Muscle of leg (tissue), 11 donors: ENCODE measurements around the gene CCHCR1. TPM values are rescaled to one million over a fixed set of nuclear protein-coding genes. Genes with fewer than 3 reads are reported as not detected.
"Not testable (repeated sequence)": the region's sequence is repeated elsewhere in the genome, so short reads cannot be mapped to it uniquely, and the experiment has no call there.

Source experiments
- DNase-seq: peaks from one replicate; pipeline ENCODE4 v3.0.0; 2013
- H3K27ac ChIP-seq: one replicate; pipeline ENCODE4 v1.5.1; 2013; ENCODE audit warnings: mild to moderate bottlenecking, low read length, control low read depth
- H3K27me3 ChIP-seq: one replicate; pipeline ENCODE4 v1.6.1; 2013; ENCODE audit warnings: low read length; ENCODE audit not compliant: control insufficient read depth, insufficient read depth
- H3K36me3 ChIP-seq: one replicate; pipeline ENCODE4 v1.6.1; 2013; ENCODE audit warnings: low read length; ENCODE audit not compliant: control insufficient read depth, insufficient read depth
- H3K4me1 ChIP-seq: one replicate; pipeline ENCODE4 v1.6.1; 2013; ENCODE audit warnings: low read length; ENCODE audit not compliant: control insufficient read depth, insufficient read depth
- H3K4me3 ChIP-seq: one replicate; pipeline ENCODE4 v1.5.1; 2013; ENCODE audit warnings: low read length, control low read depth
- H3K9me3 ChIP-seq: replicated peaks from 2 replicates; pipeline ENCODE4 v1.6.1; 2013; ENCODE audit warnings: low read depth, low read length; ENCODE audit not compliant: control insufficient read depth
- WGBS: methylation state at CpG from one replicate; pipeline ENCODE4 v1.1.5; 2013; ENCODE audit warnings: missing lambda C conversion rate; ENCODE audit not compliant: insufficient coverage; 5-methylcytosine and 5-hydroxymethylcytosine counted together
- polyA plus RNA-seq, 8 donors: library from polyadenylated mRNA; unstranded; fragments of 120-200 nt; gene quantifications; one replicate each; pipeline versions ENCODE4 v1.2.1 to v1.2.3, GENCODE V29; 2013; ENCODE audit warnings: inconsistent platforms in 1 of 8, low replicate concordance in 1 of 8; ENCODE audit not compliant: insufficient read length in 8 of 8, insufficient read depth in 1 of 8
- total RNA-seq: library from RNA; stranded (reverse); fragments of 120-200 nt; gene quantifications from one replicate; pipeline ENCODE4 v1.2.4, GENCODE V29; 2013

The CCHCR1 gene
- total and polyA plus RNA-seq, 9 donors: 15.1 to 21.2 (median 17.0) TPM

DNA sequence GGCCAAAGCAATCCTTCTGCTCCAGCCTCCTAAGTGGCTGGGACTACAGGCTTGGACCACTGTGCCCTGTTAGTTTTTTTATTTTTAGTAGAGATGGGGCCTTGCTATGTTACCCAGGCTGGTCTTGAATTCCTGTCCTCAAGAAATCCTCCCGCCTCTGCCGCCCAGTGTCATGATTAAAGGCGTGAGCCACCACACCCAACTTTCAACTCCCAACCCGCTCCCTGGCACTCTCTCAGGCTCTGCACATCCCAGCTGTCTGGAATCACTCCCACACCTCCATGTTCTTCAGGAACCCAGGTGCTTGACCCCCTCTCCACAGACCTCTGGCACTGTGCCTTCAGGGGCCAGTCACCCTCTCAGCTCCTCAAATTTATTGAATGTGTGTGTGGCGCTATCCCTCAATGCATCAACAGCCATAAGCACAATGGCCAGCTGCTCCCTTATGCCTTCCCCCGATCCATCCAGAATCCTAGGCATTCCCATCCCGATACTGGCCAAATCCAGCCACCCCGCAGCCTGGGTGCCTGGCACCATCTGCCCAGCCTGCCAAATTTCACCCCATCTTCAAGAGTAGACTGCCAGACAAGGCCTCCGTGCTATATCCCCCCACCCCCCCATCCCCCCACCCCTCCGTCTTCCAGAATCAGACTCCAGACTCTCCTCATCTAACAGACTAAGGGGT, 13.5 kb upstream of the CCHCR1 start:
- peaks cover 13% of the 10 kb centered on the region for H3K4me1 ChIP-seq
- no peak for DNase-seq
- no peak overlapping the region for H3K27ac ChIP-seq
- H3K27me3 ChIP-seq: peaks cover 10% of the 10 kb centered on the region
- H3K9me3 ChIP-seq: no peaks in the 10 kb centered on the region
- H3K4me3 ChIP-seq: no peak overlapping the region
- no peaks in the 10 kb centered on the region for H3K36me3 ChIP-seq
- WGBS: 71% methylated on average over 7 of the region's 10 CpGs

DNA sequence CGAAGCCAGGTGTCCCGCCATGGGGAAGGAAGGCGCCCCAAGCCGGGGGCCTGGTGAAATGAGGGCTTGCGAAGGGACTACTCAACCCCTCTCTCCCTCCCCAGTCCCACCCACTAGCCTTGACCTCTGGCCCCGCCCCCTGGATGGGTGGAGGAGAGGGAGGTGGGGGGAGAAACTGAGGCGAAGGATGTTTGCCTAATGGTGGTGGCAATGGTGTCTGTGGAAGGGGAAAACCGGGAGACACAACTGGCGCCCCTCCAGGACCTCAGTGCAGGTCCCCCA, 12.9 kb upstream of the CCHCR1 start, which contains the start of gene POU5F1:
POU5F1 (minus strand) TSS at position 83 of the 282 bp plus-strand sequence; CDS start at position 21, 62 bp downstream.
- 27% methylated on average over 2 of the region's 9 CpGs for WGBS
- DNase-seq: no peak
- Histone ChIP-seq H3K36me3 (no peaks in the 10 kb centered on the region), H3K9me3 (no peaks in the 10 kb centered on the region), H3K4me1 (peaks cover 7% of the 10 kb centered on the region), H3K27me3 (peaks cover 10% of the 10 kb centered on the region), H3K27ac (no peak within 1 kb of the TSS), H3K4me3 (no peak within 1 kb of the TSS)

DNA sequence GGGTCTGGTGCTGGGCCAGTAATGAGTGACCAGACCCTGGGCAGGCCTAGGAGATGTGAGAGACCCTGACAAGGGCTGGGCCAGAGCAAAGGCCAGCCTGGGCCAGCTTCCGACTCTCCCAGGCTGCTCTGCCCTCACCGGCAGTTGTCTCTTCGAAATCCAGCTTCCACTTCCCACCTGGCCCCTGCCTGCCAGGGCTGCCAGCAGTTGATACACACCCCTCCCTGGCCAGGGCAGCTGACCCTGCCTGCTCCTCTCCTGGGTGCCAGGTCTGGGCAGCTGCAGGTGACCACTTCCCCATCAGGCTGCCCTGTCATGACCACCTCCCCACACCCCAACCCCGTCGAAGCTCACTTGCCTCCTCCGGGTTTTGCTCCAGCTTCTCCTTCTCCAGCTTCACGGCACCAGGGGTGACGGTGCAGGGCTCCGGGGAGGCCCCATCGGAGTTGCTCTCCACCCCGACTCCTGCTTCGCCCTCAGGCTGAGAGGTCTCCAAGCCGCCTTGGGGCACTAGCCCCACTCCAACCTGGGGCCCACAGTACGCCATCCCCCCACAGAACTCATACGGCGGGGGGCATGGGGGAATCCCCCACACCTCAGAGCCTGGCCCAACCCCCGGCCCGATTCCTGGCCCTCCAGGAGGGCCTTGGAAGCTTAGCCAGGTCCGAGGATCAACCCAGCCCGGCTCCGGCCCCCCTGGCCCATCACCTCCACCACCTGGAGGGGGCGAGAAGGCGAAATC, 12.4 kb upstream of the CCHCR1 start:
- H3K27me3 ChIP-seq, H3K9me3 ChIP-seq, DNase-seq, H3K36me3 ChIP-seq, H3K4me1 ChIP-seq, H3K27ac ChIP-seq, H3K4me3 ChIP-seq: not testable (repeated sequence)
- 41% methylated on average over 17 of the region's 23 CpGs for WGBS

DNA sequence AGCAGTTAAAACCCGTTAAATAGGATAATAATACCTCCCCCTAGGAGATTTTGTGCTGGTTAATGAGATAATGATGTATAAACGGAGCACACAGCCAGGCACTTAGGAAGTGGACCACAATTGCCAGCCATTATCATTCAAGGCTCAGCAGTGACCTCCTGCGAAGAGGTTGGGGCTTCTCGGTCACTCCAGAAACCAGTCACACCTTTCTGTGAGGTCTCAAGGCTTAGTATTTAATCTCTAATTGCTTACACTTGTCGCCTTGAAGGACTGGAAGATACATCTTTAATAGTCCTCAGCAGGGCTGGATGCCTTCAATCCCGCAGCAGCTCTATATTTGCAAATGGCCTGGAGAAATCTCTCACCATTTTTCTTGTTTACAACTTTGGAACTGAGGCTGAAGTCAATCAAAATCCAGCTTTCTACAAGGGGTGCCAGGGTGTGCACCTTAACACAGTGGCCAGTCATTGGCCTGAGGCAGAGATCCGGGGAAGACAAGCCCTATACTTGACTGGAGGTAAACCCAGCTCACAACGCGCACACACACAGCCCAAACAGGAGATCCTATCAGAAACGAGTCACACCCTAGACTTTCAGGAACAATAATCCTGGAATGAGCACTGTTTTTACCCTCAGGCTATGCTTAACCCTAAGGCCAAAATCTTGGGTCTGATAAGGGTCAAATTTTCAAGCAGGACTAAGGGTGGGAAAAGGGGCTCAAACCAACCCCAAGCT, 11.7 kb upstream of the CCHCR1 start:
- H3K4me1 ChIP-seq: no peaks in the 10 kb centered on the region

DNA sequence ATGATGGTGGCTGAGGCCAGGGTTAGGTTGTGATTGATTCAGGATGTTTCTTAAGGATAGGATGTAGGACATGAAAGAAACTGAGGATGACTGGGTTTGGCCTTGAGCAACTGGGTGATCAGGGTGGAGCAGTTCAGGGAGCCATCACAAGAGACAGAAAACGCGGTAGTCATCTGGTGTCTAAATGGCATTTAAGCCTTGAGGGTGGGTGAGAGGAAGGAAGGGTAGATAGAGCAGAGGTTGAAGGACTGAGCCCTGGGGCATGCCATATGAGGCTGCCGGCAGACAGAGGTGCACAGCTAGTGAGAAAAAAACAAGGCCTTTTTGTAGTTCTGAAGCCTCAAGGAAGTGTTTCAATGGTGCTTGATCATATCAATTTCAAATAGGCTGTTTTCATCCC, 11.0 kb upstream of the CCHCR1 start:
- Histone ChIP-seq H3K4me1 (no peaks in the 10 kb centered on the region), H3K27ac (no peak overlapping the region), H3K4me3 (no peak overlapping the region), H3K27me3 (peaks cover 10% of the 10 kb centered on the region), H3K36me3 (peaks cover 5% of the 10 kb centered on the region), H3K9me3 (no peaks in the 10 kb centered on the region)
- WGBS: 20% methylated on average over 2 of the region's 3 CpGs
- DNase-seq: no peak

More for the DNA sequence above, 11.7 kb upstream of the CCHCR1 start:
- Histone ChIP-seq H3K27me3 (peaks cover 10% of the 10 kb centered on the region), H3K4me3 (no peak overlapping the region), H3K27ac (no peak overlapping the region), H3K9me3 (no peaks in the 10 kb centered on the region), H3K36me3 (no peaks in the 10 kb centered on the region)
- DNase-seq: no peak
- 54% methylated on average over 5 of the region's 10 CpGs for WGBS

DNA sequence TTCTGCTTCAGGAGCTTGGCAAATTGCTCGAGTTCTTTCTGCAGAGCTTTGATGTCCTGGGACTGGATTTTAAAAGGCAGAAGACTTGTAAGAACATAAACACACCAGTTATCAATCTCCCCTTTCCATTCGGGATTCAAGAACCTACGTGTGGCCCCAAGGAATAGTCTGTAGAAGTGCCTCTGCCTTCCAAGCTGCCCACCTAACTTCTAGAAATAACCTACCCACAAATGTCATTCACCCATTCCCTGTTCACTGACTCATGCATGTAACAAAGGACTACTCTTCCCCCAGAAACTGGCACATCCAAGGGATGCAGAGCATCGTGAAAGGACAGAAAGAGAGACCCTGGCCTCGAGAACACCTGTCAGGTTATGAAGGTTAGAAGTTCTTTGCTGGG, 8.4 kb upstream of the CCHCR1 start:
- 69% methylated on average over 4 of the region's 5 CpGs for WGBS
- H3K27ac ChIP-seq: no peak overlapping the region
- H3K4me1 ChIP-seq: no peaks in the 10 kb centered on the region
- no peak overlapping the region for H3K4me3 ChIP-seq
- H3K27me3 ChIP-seq: peaks cover 7% of the 10 kb centered on the region
- H3K9me3 ChIP-seq: no peaks in the 10 kb centered on the region
- DNase-seq: no peak
- H3K36me3 ChIP-seq: peaks cover 21% of the 10 kb centered on the region

DNA sequence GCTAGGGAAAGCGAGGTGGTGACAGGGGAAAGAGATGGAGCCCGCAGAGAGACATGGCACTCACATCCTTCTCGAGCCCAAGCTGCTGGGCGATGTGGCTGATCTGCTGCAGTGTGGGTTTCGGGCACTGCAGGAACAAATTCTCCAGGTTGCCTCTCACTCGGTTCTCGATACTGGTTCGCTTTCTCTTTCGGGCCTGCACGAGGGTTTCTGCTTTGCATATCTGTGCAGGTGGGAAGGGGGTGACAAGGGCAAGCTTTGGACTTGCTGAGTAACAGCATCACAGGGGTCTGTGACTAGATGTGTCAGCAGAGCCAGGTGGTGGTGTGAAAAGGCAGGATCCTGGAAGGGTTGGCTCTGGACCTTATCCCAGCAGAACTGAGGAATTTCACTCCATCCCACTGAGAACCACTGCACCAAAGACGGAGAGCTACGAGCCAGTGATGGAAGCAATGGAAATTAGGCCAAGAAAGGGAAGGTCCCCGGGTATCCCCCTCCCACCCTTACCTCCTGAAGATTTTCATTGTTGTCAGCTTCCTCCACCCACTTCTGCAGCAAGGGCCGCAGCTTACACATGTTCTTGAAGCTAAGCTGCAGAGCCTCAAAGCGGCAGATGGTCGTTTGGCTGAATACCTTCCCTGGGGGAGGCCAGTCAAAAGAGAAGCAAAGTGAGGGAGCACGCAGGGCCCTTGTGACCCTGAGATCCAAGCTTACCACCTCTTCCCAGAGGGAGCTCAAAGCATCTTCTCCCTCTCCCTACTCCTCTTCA, 7.6 kb upstream of the CCHCR1 start:
- H3K27me3 ChIP-seq, DNase-seq, H3K4me3 ChIP-seq, H3K4me1 ChIP-seq, H3K27ac ChIP-seq, H3K9me3 ChIP-seq: not testable (repeated sequence)
- peaks cover 21% of the 10 kb centered on the region for H3K36me3 ChIP-seq
- WGBS: 83% methylated on average over 4 of the region's 17 CpGs

DNA sequence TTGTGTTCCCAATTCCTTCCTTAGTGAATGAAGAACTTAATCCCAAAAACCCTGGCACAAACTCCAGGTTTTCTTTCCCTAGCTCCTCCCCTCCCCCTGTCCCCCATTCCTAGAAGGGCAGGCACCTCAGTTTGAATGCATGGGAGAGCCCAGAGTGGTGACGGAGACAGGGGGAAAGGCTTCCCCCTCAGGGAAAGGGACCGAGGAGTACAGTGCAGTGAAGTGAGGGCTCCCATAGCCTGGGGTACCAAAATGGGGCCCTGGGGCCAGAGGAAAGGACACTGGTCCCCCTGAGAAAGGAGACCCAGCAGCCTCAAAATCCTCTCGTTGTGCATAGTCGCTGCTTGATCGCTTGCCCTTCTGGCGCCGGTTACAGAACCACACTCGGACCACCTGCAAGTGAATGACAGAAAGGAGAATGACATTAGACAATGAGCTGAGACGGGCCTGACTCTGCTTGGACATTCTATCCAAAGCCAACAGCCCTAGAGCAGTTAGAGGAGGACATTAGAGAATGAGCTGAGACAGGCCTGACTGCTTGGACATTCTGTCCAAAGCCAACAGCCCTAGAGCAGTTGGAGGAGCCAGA, 7.0 kb upstream of the CCHCR1 start:
- not testable (repeated sequence) for H3K27ac ChIP-seq, DNase-seq, H3K9me3 ChIP-seq, H3K4me1 ChIP-seq, H3K4me3 ChIP-seq, H3K27me3 ChIP-seq
- peaks cover 21% of the 10 kb centered on the region for H3K36me3 ChIP-seq
- WGBS: 95% methylated on average over 4 of the region's 9 CpGs

DNA sequence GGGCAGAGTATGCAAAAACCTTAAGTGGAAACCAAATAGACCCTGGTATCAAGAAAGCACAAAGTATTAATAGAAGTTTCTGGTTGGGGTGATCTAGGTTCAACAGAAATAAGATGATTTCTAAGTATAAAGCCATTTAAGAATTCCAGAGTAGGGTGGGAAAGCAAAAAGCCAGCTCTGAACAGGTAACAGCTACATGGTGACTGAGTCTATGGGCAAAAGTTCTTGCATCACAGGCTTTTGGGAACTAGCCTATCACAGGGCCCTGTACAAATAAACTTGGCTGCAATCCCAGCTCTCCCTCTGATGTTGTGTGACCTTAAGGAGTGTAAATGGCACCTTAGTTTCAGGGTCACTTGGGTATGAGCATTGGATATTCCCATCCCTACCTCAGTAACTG, 6.3 kb upstream of the CCHCR1 start:
- Histone ChIP-seq H3K36me3 (peaks cover 21% of the 10 kb centered on the region), H3K27me3 (no peaks in the 10 kb centered on the region), H3K4me1 (peaks cover 11% of the 10 kb centered on the region), H3K27ac (no peak overlapping the region), H3K4me3 (no peak overlapping the region), H3K9me3 (no peaks in the 10 kb centered on the region)
- DNase-seq: no peak
